SU-DHL-6 (cell line): ENCODE measurements around the gene KCNH3.
"Not testable (repeated sequence)": the region's sequence is repeated elsewhere in the genome, so short reads cannot be mapped to it uniquely, and the experiment has no call there.

Source experiments
- H2AFZ ChIP-seq: fragments of 200-600 bp; sonication (generic); 2 replicates; pipeline ENCODE4 v1.6.1; 2014; ENCODE audit warnings: low read depth, mild to moderate bottlenecking, moderate library complexity, mixed read lengths, antibody characterized with exemption, low read length; ENCODE audit not compliant: severe bottlenecking
- H3F3A ChIP-seq: fragments of 200-600 bp; shearing (Covaris generic); 2 replicates; pipeline ENCODE4 v1.6.0; 2016; ENCODE audit warnings: antibody characterized with exemption, mild to moderate bottlenecking; ENCODE audit not compliant: insufficient read depth
- H3K27ac ChIP-seq: fragments of 200-600 bp; sonication (generic); 2 replicates; pipeline ENCODE4 v1.5.1; 2016; ENCODE audit warnings: low read depth, mild to moderate bottlenecking, low read length, moderate library complexity, mixed read lengths
- H3K27me3 ChIP-seq: fragments of 200-600 bp; sonication (generic), shearing (Covaris generic); 2 replicates; pipeline ENCODE4 v1.6.0; 2014; ENCODE audit warnings: mild to moderate bottlenecking, low read length
- H3K36me3 ChIP-seq: fragments of 200-600 bp; sonication (generic); 2 replicates; pipeline ENCODE4 v1.6.1; 2014; ENCODE audit warnings: mild to moderate bottlenecking, low read length, mixed read lengths
- H3K4me2 ChIP-seq: fragments of 300-600, 200-600 bp; shearing (Covaris generic), sonication (generic); 2 replicates; pipeline ENCODE4 v1.6.0; 2014; ENCODE audit warnings: low read length, low read depth, mild to moderate bottlenecking; ENCODE audit not compliant: poor library complexity, severe bottlenecking
- H3K4me3 ChIP-seq: fragments of 200-600 bp; sonication (generic); 2 replicates; pipeline ENCODE4 v1.5.1; 2014; ENCODE audit warnings: antibody characterized with exemption, low read length, mild to moderate bottlenecking, mixed read lengths; ENCODE audit not compliant: insufficient read depth, poor library complexity, severe bottlenecking
- H3K79me2 ChIP-seq: fragments of 200-600 bp; sonication (generic); 2 replicates; pipeline ENCODE4 v1.6.1; 2014; ENCODE audit warnings: mild to moderate bottlenecking, low read length, moderate library complexity; ENCODE audit not compliant: insufficient read depth
- H3K9ac ChIP-seq: fragments of 200-600 bp; sonication (generic); 2 replicates; pipeline ENCODE4 v1.7.0; 2014; ENCODE audit warnings: mild to moderate bottlenecking, low read length
- H3K9me2 ChIP-seq: fragments of 200-600 bp; sonication (generic); replicated peaks from 2 replicates; pipeline ENCODE4 v1.6.1; 2014; ENCODE audit warnings: low read length; ENCODE audit not compliant: insufficient read depth
- H3K9me3 ChIP-seq: fragments of 200-600 bp; sonication (generic); 2 replicates; pipeline ENCODE4 v1.6.1; 2014; ENCODE audit warnings: low read length, mixed read lengths; ENCODE audit not compliant: insufficient read depth
- H4K20me1 ChIP-seq: fragments of 200-600 bp; sonication (generic); 2 replicates; pipeline ENCODE4 v1.6.1; 2014; ENCODE audit warnings: low read depth, mild to moderate bottlenecking, antibody characterized with exemption, low read length, moderate library complexity, mixed read lengths
- CTCF ChIP-seq: fragments of 200-600 bp; sonication (generic); IDR thresholded peaks from one replicate; pipeline ENCODE4 v1.5.1; 2017; ENCODE audit warnings: antibody characterized with exemption, mild to moderate bottlenecking, low read length, moderate library complexity; ENCODE audit not compliant: insufficient read depth, poor library complexity, severe bottlenecking
- EZH2phosphoT487 ChIP-seq: fragments of 200-600 bp; sonication (generic), shearing (Covaris generic); conservative IDR thresholded peaks from 2 replicates; pipeline ENCODE4 v1.6.1; 2018; ENCODE audit warnings: mild to moderate bottlenecking, antibody characterized with exemption, low read length, moderate library complexity, mixed read lengths

The KCNH3 gene

GRCh38 chr12:49599961-49600360 is 61.1 kb downstream of the KCNH3 start:
- H3F3A ChIP-seq, result no peaks in the 10 kb centered on the region
- H3K27me3 ChIP-seq, result no peaks in the 10 kb centered on the region
- H3K9me2 ChIP-seq, result no peaks in the 10 kb centered on the region
- H3K4me2 ChIP-seq, result no peak overlapping the region
- no peaks in the 10 kb centered on the region for H3K9me3 ChIP-seq
- no peaks in the 10 kb centered on the region for H3K36me3 ChIP-seq
- no peak overlapping the region for H2AFZ ChIP-seq
- no peak for TF ChIP-seq EZH2phosphoT487
- TF ChIP-seq CTCF, result no peak
- H3K9ac ChIP-seq, result no peak overlapping the region
- H3K4me3 ChIP-seq, result no peak overlapping the region
- no peak overlapping the region for H3K27ac ChIP-seq
- H3K79me2 ChIP-seq, result no peaks in the 10 kb centered on the region
- no peaks in the 10 kb centered on the region for H4K20me1 ChIP-seq

GRCh38 chr12:49603721-49604120 is 64.9 kb downstream of the KCNH3 start:
- H3K79me2 ChIP-seq, result no peaks in the 10 kb centered on the region
- no peak overlapping the region for H2AFZ ChIP-seq

GRCh38 chr12:49604856-49605255 is 66.0 kb downstream of the KCNH3 start:
- H3K79me2 ChIP-seq, result no peaks in the 10 kb centered on the region
- no peaks in the 10 kb centered on the region for H3K27me3 ChIP-seq
- H3K4me2 ChIP-seq, result no peak overlapping the region
- TF ChIP-seq CTCF, result no peak
- TF ChIP-seq EZH2phosphoT487, result no peak
- no peaks in the 10 kb centered on the region for H3K9me2 ChIP-seq
- no peak overlapping the region for H2AFZ ChIP-seq
- no peak overlapping the region for H3K9ac ChIP-seq
- no peaks in the 10 kb centered on the region for H3K9me3 ChIP-seq
- no peaks in the 10 kb centered on the region for H4K20me1 ChIP-seq
- H3K36me3 ChIP-seq, result no peaks in the 10 kb centered on the region
- no peak overlapping the region for H3K4me3 ChIP-seq
- H3F3A ChIP-seq, result no peaks in the 10 kb centered on the region
- no peak overlapping the region for H3K27ac ChIP-seq

More at GRCh38 chr12:49603721-49604120, 64.9 kb downstream of the KCNH3 start:
- no peaks in the 10 kb centered on the region for H3F3A ChIP-seq
- no peaks in the 10 kb centered on the region for H3K9me2 ChIP-seq
- no peak overlapping the region for H3K4me2 ChIP-seq
- no peak overlapping the region for H3K4me3 ChIP-seq
- H3K27ac ChIP-seq, result no peak overlapping the region
- H3K9me3 ChIP-seq, result no peaks in the 10 kb centered on the region
- no peak for TF ChIP-seq EZH2phosphoT487
- H3K36me3 ChIP-seq, result no peaks in the 10 kb centered on the region
- H3K27me3 ChIP-seq, result no peaks in the 10 kb centered on the region
- no peak overlapping the region for H3K9ac ChIP-seq
- no peaks in the 10 kb centered on the region for H4K20me1 ChIP-seq

GRCh38 chr12:49605539-49605938 is 66.7 kb downstream of the KCNH3 start, which contains the start of gene FAM186B:
Gene FAM186B (minus strand): TSS chr12:49605639. CDS start chr12:49605477, 162 bp downstream.
- H3K9me3 ChIP-seq, H3K27ac ChIP-seq, H2AFZ ChIP-seq, H3K27me3 ChIP-seq, H3K9me2 ChIP-seq, H3F3A ChIP-seq, H3K9ac ChIP-seq, H3K79me2 ChIP-seq, H3K4me2 ChIP-seq, H3K4me3 ChIP-seq, H4K20me1 ChIP-seq, H3K36me3 ChIP-seq: not testable (repeated sequence)
